Muscle of leg (tissue), 11 donors: Measurements from ENCODE around the gene CCDC154. TPM values are rescaled to one million over a fixed set of nuclear protein-coding genes. Genes with fewer than 3 reads are reported as not detected.

Experiments used
- DNase-seq: peaks from one replicate; pipeline ENCODE4 v3.0.0; 2013
- H3K27ac ChIP-seq: one replicate; pipeline ENCODE4 v1.5.1; 2013; ENCODE audit warnings: mild to moderate bottlenecking, low read length, control low read depth
- H3K27me3 ChIP-seq: one replicate; pipeline ENCODE4 v1.6.1; 2013; ENCODE audit warnings: low read length; ENCODE audit not compliant: control insufficient read depth, insufficient read depth
- H3K36me3 ChIP-seq: one replicate; pipeline ENCODE4 v1.6.1; 2013; ENCODE audit warnings: low read length; ENCODE audit not compliant: control insufficient read depth, insufficient read depth
- H3K4me1 ChIP-seq: one replicate; pipeline ENCODE4 v1.6.1; 2013; ENCODE audit warnings: low read length; ENCODE audit not compliant: control insufficient read depth, insufficient read depth
- H3K4me3 ChIP-seq: one replicate; pipeline ENCODE4 v1.5.1; 2013; ENCODE audit warnings: low read length, control low read depth
- H3K9me3 ChIP-seq: replicated peaks from 2 replicates; pipeline ENCODE4 v1.6.1; 2013; ENCODE audit warnings: low read depth, low read length; ENCODE audit not compliant: control insufficient read depth
- WGBS: methylation state at CpG from one replicate; pipeline ENCODE4 v1.1.5; 2013; ENCODE audit warnings: missing lambda C conversion rate; ENCODE audit not compliant: insufficient coverage; 5-methylcytosine and 5-hydroxymethylcytosine counted together
- polyA plus RNA-seq, 8 donors: library from polyadenylated mRNA; unstranded; fragments of 120-200 nt; gene quantifications; one replicate each; pipeline versions ENCODE4 v1.2.1 to v1.2.3, GENCODE V29; 2013; ENCODE audit warnings: inconsistent platforms in 1 of 8, low replicate concordance in 1 of 8; ENCODE audit not compliant: insufficient read length in 8 of 8, insufficient read depth in 1 of 8
- total RNA-seq: library from RNA; stranded (reverse); fragments of 120-200 nt; gene quantifications from one replicate; pipeline ENCODE4 v1.2.4, GENCODE V29; 2013

CCDC154 gene
- total and polyA plus RNA-seq, 9 donors = 0.86 to 4.0 (median 2.1) TPM

DNA sequence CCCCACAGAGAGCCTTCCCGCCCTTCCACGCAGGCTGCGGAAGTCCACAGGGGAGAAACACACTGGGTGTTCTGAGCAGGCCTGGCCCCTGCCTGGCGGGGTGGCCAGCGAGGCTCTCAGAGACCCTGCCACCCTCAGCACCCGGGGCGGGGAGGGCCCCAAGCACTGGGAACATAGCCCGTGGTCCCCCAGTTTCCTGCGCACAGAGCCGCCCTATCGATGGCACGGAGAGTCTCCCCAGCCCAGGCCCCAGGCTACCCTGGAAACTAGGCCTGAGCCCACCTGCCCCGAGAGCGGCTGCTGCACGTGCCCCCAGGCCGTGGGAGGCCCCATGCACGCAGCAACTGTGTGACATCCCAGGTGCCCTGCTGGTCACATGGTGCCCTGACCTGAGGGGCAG, 10.2 kb upstream of the CCDC154 start:
- H3K36me3 ChIP-seq = peaks cover 79% of the 10 kb centered on the region
- no peak overlapping the region for H3K27ac ChIP-seq
- H3K4me1 ChIP-seq = peaks cover 2% of the 10 kb centered on the region
- DNase-seq = no peak
- WGBS = 92% methylated on average over 17 of the region's 17 CpGs
- H3K27me3 ChIP-seq = no peaks in the 10 kb centered on the region
- H3K9me3 ChIP-seq = no peaks in the 10 kb centered on the region
- H3K4me3 ChIP-seq = no peak overlapping the region

DNA sequence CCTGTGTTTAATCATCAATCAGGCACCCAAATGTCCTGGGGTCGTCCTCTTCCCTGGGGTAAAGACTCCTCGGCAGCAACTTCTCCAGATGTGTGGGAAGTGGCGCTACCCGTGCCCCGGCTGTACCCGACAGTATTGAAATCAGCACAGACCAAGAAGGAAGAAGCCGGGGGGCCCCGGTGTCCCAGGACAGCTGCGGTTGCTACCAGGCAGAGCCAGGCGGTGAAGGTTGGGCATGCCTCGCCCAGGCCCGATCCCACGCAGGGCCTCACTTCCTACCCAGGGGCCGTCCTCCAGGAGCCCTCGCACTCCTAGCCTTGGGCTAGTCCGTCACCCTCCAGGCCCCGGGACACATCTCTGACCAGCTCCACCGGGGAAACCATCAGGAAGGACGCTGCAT, 9.0 kb upstream of the CCDC154 start:
- H3K27me3 ChIP-seq = no peaks in the 10 kb centered on the region
- H3K4me3 ChIP-seq = no peak overlapping the region
- peaks cover 83% of the 10 kb centered on the region for H3K36me3 ChIP-seq
- WGBS = 90% methylated on average over 16 of the region's 19 CpGs
- H3K9me3 ChIP-seq = no peaks in the 10 kb centered on the region
- DNase-seq = no peak
- no peak overlapping the region for H3K27ac ChIP-seq
- no peaks in the 10 kb centered on the region for H3K4me1 ChIP-seq

- peaks cover 83% of the 10 kb centered on the region for H3K36me3 ChIP-seq
These were observed 8.2 kb upstream of the CCDC154 start for GRCh38 chr16:1452530-1452929.

GRCh38 chr16:1451702-1452392, 7.5 kb upstream of the CCDC154 start:
- DNase-seq = no peak
- Histone ChIP-seq H3K36me3 (peaks cover 79% of the 10 kb centered on the region), H3K27me3 (no peaks in the 10 kb centered on the region), H3K4me3 (no peak overlapping the region), H3K9me3 (no peaks in the 10 kb centered on the region), H3K4me1 (no peaks in the 10 kb centered on the region), H3K27ac (no peak overlapping the region)
- WGBS = 93% methylated on average over 34 of the region's 34 CpGs

More at GRCh38 chr16:1452530-1452929, 8.2 kb upstream of the CCDC154 start:
- Histone ChIP-seq H3K9me3 (no peaks in the 10 kb centered on the region), H3K4me1 (no peaks in the 10 kb centered on the region), H3K27me3 (no peaks in the 10 kb centered on the region), H3K27ac (no peak overlapping the region), H3K4me3 (no peak overlapping the region)
- 92% methylated on average over 20 of the region's 20 CpGs for WGBS
- DNase-seq = no peak

- Histone ChIP-seq H3K4me1 (no peaks in the 10 kb centered on the region), H3K9me3 (no peaks in the 10 kb centered on the region), H3K4me3 (no peak overlapping the region), H3K36me3 (peaks cover 82% of the 10 kb centered on the region), H3K27me3 (no peaks in the 10 kb centered on the region), H3K27ac (no peak overlapping the region)
- DNase-seq = no peak
- WGBS = 96% methylated on average over 15 of the region's 21 CpGs
These were observed 6.5 kb upstream of the CCDC154 start for GRCh38 chr16:1450841-1451240.

GRCh38 chr16:1450218-1450617, 5.9 kb upstream of the CCDC154 start:
- no peak for DNase-seq
- H3K27ac ChIP-seq = no peak overlapping the region
- peaks cover 82% of the 10 kb centered on the region for H3K36me3 ChIP-seq
- H3K4me3 ChIP-seq = no peak overlapping the region
- no peaks in the 10 kb centered on the region for H3K9me3 ChIP-seq
- 92% methylated on average over 29 of the region's 29 CpGs for WGBS
- no peaks in the 10 kb centered on the region for H3K4me1 ChIP-seq
- no peaks in the 10 kb centered on the region for H3K27me3 ChIP-seq

DNA sequence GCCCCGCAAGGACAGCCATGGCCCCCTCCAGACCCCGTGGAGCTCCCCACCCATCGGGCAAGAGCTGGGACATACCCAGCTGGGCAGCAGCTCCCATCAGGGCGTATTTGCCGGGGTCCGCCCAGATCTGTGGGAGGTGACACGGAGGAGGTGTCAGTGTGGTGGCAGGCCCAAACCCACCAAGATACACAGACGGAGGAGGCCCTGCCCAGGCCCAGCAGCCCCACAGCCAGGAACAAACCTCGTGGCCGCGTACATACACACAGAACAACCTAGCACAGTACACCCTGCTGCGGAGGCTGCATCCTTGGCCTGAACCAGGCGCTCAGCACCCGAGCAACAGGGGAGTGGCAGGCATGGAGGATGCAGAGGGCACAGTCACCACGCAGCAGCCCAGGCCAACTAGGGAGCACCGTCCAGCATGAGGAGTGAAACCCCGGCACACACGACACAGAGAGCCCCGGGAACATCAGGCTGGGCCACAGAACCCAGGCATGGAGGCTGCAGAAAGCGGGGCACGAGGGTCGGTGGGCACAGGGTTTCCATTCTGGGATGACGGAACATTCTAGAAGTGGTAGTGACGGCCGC, 4.9 kb upstream of the CCDC154 start:
- H3K27me3 ChIP-seq = no peaks in the 10 kb centered on the region
- no peak overlapping the region for H3K4me3 ChIP-seq
- no peak for DNase-seq
- H3K36me3 ChIP-seq = peaks cover 73% of the 10 kb centered on the region
- no peaks in the 10 kb centered on the region for H3K9me3 ChIP-seq
- no peaks in the 10 kb centered on the region for H3K4me1 ChIP-seq
- WGBS = 97% methylated on average over 17 of the region's 25 CpGs
- H3K27ac ChIP-seq = no peak overlapping the region

- DNase-seq = no peak
- WGBS = 93% methylated on average over 28 of the region's 30 CpGs
- peaks cover 66% of the 10 kb centered on the region for H3K36me3 ChIP-seq
These were observed 4.3 kb upstream of the CCDC154 start for GRCh38 chr16:1448536-1449116.

GRCh38 chr16:1447965-1448364, 3.6 kb upstream of the CCDC154 start:
- no peaks in the 10 kb centered on the region for H3K9me3 ChIP-seq
- no peaks in the 10 kb centered on the region for H3K27me3 ChIP-seq
- 89% methylated on average over 11 of the region's 11 CpGs for WGBS
- no peak overlapping the region for H3K27ac ChIP-seq
- H3K36me3 ChIP-seq = peaks cover 62% of the 10 kb centered on the region
- H3K4me1 ChIP-seq = no peaks in the 10 kb centered on the region
- H3K4me3 ChIP-seq = no peak overlapping the region
- DNase-seq = no peak

More at GRCh38 chr16:1448536-1449116, 4.3 kb upstream of the CCDC154 start:
- no peak overlapping the region for H3K4me3 ChIP-seq
- H3K27ac ChIP-seq = no peak overlapping the region
- no peaks in the 10 kb centered on the region for H3K27me3 ChIP-seq
- H3K4me1 ChIP-seq = no peaks in the 10 kb centered on the region
- H3K9me3 ChIP-seq = no peaks in the 10 kb centered on the region

DNA sequence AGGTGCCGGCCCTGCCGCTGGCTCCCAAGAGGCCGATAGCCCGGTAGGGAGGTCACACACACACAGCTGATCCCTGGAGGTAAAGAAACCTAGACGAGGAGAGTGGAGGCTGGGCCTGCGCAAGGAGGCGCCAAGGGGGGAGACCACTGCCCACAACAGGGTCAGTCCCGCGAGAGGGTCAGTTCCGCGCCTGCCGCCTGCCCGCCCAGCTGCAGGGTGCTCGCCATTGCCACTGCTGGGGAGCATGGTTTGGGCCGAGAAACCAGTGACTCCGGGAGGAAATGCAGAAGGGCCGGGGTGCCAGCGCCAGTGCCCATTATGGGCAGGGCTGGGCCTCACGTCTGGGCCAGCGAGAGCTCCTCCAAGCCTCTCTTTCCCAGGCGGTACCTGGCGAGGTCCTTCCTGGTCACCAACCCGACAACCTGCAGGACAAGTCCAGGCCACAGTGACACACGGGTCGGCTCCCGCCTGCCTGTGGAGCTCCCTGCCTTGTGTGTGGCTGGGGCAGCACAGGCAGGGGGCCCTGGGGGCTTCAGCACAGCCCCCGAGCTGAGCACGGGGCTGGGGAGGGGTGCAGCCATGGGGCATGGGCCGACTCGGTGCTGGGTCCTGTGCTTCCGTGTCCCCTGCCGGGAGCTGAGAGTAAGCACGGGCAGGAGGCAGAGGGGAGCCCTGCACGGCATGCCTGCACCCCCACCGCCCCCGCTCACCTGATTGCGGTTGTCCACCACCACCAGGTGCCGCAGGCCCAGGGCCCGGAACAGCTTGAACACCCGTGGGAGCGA, 2.1 kb upstream of the CCDC154 start:
- Histone ChIP-seq H3K27ac (no peak overlapping the region), H3K36me3 (peaks cover 53% of the 10 kb centered on the region), H3K27me3 (no peaks in the 10 kb centered on the region), H3K4me1 (peaks cover 2% of the 10 kb centered on the region), H3K4me3 (no peak overlapping the region), H3K9me3 (no peaks in the 10 kb centered on the region)
- 92% methylated on average over 41 of the region's 41 CpGs for WGBS
- no peak for DNase-seq
